ENCODE data around the gene NR2C2AP.
A peak's percentile ranks its signal among the peaks of the same experiment; 100 is the strongest.
"Not testable (repeated sequence)": the region's sequence is repeated elsewhere in the genome, so short reads cannot be mapped to it uniquely, and the experiment has no call there.

The NR2C2AP gene

GRCh38 chr19:19179548-19180441 is 23.4 kb downstream of the NR2C2AP start:
- DNase-seq: no peak

DNA sequence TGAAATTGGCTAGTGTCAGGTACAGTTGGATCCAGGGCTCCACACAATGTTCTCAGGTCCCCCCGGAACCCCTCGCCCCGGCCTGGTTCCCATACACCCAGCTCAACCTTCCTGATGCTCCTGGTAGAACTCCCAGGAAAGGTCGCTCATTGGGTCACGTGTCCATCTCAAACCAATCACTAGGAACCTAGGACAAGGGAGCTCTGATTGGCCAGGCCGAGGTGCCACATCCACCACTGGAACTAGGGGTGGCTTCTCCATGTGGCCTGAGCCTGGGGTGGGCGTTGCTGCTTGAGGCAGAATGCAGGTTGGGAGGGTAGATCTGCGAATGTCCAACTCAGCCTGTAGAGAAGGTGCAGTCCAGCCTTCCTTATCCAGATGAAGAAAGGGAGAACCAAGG is 26.3 kb downstream of the NR2C2AP start:
- DNase-seq: no peak

DNA sequence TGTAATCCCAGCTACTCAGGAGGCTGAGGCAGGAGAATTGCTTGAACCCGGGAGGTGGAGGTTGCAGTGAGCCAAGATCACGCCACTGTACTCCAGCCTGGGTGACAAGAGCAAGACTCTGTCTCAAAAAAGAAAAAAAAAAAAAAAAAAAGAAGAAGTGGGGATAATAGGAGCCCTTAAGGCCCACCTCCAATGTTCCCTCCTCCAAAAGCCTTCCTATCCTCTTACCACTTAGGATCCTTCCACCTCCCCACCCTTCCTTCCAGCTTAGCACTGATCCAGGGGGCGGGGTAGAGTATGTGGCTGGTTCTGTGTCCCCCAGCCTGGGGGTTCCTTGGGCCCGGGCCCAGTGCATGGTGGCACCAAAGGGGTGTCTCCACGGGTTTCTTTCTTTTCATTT is 30.0 kb downstream of the NR2C2AP start:
- DNase-seq: not testable (repeated sequence)

GRCh38 chr19:19171821-19172532 is 31.2 kb downstream of the NR2C2AP start:
- DNase-seq: no peak

DNA sequence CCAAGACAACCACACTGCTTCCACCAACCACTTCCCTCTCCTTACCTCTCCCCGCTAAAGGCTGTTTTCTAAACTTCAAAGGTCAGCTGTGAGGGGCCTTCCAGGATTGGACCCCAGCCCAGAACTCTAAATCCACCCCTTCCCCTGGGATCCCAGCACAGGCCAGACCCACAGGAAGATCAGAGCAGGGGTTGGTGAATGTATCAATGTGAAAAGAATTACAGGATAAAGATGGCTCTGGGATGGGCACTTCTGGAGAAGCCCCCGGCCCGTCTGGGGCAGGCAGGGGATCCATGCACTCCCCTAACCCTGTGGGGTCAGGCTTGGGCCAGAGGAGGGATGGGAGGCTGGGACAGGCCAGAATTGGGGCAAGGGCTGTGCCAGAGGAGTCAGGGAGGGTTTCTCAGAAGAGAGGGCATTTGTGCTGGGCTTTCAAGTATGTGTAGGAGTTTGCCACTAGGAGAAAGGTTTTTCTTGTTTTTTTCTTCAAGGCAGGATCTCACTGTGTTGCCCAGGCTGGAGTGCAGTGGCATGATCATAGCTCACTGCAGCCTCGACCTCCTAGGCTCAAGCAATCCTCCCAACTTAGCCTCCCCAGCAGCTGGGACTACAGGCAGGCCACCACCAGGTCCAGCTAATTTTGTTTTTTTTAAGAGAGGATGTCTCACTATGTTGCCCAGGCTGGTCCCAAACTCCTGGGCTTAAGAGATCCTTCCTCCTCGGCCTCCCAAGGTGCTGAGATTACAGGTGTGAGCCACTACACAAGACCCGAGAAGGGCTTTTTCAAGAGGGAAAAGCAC is 32.1 kb downstream of the NR2C2AP start:
- no peak for DNase-seq

DNA sequence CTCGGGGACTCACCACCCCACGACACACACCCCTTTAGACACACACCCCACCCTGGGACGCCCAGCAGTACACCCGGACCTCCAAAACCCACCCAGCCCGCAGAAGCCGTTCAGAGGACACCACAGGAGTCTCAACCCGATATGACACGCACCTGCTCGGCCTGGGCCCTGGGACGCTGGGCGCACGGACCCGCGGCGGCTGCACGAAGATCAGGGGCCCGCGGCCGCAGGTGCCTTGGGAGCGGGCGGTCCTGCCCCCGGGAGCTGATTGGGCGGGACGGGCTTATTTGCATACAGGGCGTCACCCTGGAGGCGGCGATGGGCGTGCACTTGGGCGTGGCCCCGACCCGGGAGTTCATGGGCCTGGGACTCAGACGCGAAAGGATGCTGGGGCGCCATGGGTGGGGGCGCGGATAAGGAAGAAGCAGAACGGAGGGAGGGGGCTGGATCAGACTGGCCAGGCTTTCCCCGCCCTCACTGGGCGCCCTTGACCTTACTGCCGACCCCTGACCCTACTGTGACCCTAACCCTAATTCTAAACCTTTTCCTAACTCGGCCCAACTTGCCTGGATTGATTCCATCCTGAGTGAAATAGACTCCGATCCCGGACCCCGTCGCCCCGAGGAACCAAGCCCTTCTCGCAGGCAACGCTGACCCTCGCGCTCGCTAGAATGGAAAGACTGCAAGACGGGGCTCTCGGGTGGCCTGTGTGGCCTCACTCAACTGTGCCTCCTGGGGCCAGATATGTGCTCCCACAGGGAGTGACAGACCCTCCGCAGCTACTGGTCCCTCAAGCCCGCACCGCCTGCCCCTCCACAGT is 33.0 kb downstream of the NR2C2AP start, which contains the start of gene MEF2B:
MEF2B (minus strand) TSS at position 211 of the 820 bp plus-strand sequence. CDS start 19,528 bp downstream, outside the sequence.
- peak; percentile 81 for DNase-seq

- no peak for DNase-seq
Measured at GRCh38 chr19:19169236-19170052, 33.8 kb downstream of the NR2C2AP start.

- no peak for DNase-seq
Measured at GRCh38 chr19:19167612-19168011, 35.6 kb downstream of the NR2C2AP start.

DNA sequence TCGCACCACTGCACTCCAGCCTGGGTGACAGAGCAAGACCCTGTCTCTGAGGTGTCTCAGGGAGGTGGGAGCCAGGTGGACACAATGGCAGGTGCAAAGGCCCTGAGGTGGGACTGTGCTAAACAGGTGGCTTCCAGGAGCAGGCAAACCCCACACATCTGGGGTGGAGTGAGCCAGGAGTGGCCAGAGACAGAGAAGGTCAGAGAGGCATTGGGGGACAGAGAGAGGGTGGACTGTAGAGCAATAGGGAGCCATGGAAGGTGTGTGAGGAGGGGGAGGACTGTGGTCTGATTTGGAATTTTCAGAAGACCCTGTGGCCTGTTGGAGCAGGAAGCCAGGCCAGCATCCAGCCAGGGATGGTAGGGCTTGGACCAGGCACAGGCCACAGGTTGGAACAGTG is 37.8 kb downstream of the NR2C2AP start:
- DNase-seq: no peak

- no peak for DNase-seq
Measured at GRCh38 chr19:19162495-19162894, 40.7 kb downstream of the NR2C2AP start.

DNA sequence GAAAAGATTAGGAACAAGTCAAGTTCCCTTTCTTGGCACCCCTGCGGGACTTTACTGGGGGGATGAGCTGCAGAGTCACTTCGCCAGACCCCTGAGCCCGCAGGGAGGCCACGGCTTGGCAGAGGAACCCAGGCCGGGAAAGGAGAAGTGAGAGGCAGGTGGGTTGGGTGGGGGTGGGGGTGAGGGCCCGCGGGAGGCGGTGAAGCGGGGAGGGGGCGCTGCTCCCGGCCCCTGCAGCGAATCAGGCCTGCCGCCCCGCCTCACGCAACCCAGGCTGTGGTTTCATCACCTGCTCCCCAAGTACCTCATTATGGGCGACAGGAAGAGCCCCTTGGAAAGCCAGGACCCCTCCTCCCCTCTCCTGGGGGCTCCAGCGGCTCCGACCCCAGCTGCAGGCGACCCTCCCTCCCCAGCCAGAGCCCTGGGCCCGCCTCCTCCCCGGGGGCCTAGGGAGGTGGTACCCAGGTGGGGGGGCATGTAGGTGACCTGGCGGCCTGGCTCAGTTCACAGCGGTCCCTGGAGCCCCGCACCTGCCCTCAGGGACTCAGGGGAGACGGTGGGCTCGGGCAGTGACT is 42.7 kb downstream of the NR2C2AP start:
- no peak for DNase-seq

- no peak for DNase-seq
Measured at GRCh38 chr19:19159534-19159933, 43.7 kb downstream of the NR2C2AP start.

DNA sequence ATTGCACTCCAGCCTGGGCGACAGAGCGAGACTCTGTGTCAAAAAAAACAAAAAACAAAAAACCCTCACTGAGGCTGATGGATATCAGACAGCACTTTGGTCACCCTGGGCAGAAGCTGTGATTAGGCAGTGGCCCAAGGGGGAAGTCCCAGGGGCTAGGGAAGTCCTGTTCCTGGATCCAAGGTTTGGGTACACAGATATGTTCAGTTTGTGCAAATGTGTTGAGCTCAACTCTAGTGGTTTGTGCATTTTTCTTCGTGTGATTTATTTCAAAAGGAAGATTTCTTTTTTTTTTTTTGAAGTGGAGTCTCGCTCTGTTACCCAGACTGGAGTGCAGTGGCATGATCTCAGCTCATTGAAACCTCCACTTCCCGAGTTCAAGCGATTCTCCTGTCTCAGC is 45.4 kb downstream of the NR2C2AP start:
- DNase-seq: no peak

- DNase-seq: no peak
Measured at GRCh38 chr19:19155495-19156219, 47.6 kb downstream of the NR2C2AP start.

GRCh38 chr19:19154768-19155494 is 48.3 kb downstream of the NR2C2AP start:
- no peak for DNase-seq

- DNase-seq: no peak
Measured at GRCh38 chr19:19152668-19153384, 50.4 kb downstream of the NR2C2AP start.

GRCh38 chr19:19151418-19151817 is 51.8 kb downstream of the NR2C2AP start:
- no peak for DNase-seq

Measured in activated T-cell treated with anti-CD3 and anti-CD28 coated beads, Interleukin-2, amount 50 U/mL, for 1 hour (primary cell).